HepG2 (cell line): ENCODE results near the gene EMC9. TPM values are rescaled to one million over a fixed set of nuclear protein-coding genes. Genes with fewer than 3 reads are reported as not detected.

Experiments used
- ARHGAP35 ChIP-seq: sonication (generic); formaldehyde crosslinking; IDR thresholded peaks from 2 replicates; pipeline ENCODE4 v1.9.0; 2022; ENCODE audit warnings: mild to moderate bottlenecking, inconsistent platforms, moderate library complexity, missing genetic modification reagents, borderline replicate concordance
- CCDC6 ChIP-seq: sonication (generic); formaldehyde crosslinking; IDR thresholded peaks from 2 replicates; pipeline ENCODE4 v1.8.1; 2022; ENCODE audit warnings: mild to moderate bottlenecking, missing genetic modification reagents, moderate library complexity
- FOXO4 ChIP-seq: sonication (generic); formaldehyde crosslinking; conservative IDR thresholded peaks from 2 replicates; pipeline ENCODE4 v1.8.1; 2023; ENCODE audit warnings: missing genetic modification reagents
- HNRNPUL1 ChIP-seq: fragments of 200-400 bp; formaldehyde crosslinking; IDR thresholded peaks from 2 replicates; pipeline ENCODE4 v1.6.1; 2017; ENCODE audit warnings: low read depth, mild to moderate bottlenecking, low read length, moderate library complexity
- HOXA3 ChIP-seq: sonication (generic); formaldehyde crosslinking; IDR thresholded peaks from 2 replicates; pipeline ENCODE4 v1.5.0; 2020; ENCODE audit warnings: missing genetic modification reagents
- MED13 ChIP-seq: sonication (generic); formaldehyde crosslinking; IDR thresholded peaks from 2 replicates; pipeline ENCODE4 v1.5.0; 2020; ENCODE audit warnings: missing genetic modification reagents
- NFYB ChIP-seq: sonication (generic); formaldehyde crosslinking; IDR thresholded peaks from 2 replicates; pipeline ENCODE4 v1.4.0; 2020; ENCODE audit warnings: missing genetic modification reagents
- SAP130 ChIP-seq: IDR thresholded peaks from 2 replicates; pipeline ENCODE4 v1.6.1; 2016; ENCODE audit warnings: low read depth
- SKIL ChIP-seq: sonication (generic); formaldehyde crosslinking; IDR thresholded peaks from 2 replicates; pipeline ENCODE4 v1.8.0; 2022; ENCODE audit warnings: missing genetic modification reagents, mild to moderate bottlenecking, moderate library complexity, borderline replicate concordance
- THRA ChIP-seq: sonication (generic); formaldehyde crosslinking; IDR thresholded peaks from 2 replicates; pipeline ENCODE4 v1.4.0; 2020; ENCODE audit warnings: missing genetic modification reagents, borderline replicate concordance
- USF2 ChIP-seq, 2 experiments: sonication (generic) in 1 of 2; formaldehyde crosslinking in 1 of 2; IDR thresholded peaks; 2 replicates each; pipeline versions ENCODE4 v1.5.1 to v1.6.1; 2011 to 2020; ENCODE audit warnings: borderline replicate concordance in 1 of 2, low read depth in 1 of 2, low read length in 1 of 2, mild to moderate bottlenecking in 1 of 2, missing genetic modification reagents in 1 of 2, moderate library complexity in 1 of 2
- WIZ ChIP-seq: sonication (generic); formaldehyde crosslinking; IDR thresholded peaks from 2 replicates; pipeline ENCODE4 v1.5.1; 2020; ENCODE audit warnings: mild to moderate bottlenecking, missing genetic modification reagents
- ZC3H4 ChIP-seq: sonication (generic); formaldehyde crosslinking; IDR thresholded peaks from 2 replicates; pipeline ENCODE4 v1.4.0; 2020; ENCODE audit warnings: missing genetic modification reagents, borderline replicate concordance
- ZNF260 ChIP-seq: sonication (generic); formaldehyde crosslinking; IDR thresholded peaks from 2 replicates; pipeline ENCODE4 v1.4.0; 2020; ENCODE audit warnings: missing genetic modification reagents, low read depth, mild to moderate bottlenecking, borderline replicate concordance
- ZNF282 ChIP-seq: fragments of 450-650 bp; IDR thresholded peaks from 2 replicates; pipeline ENCODE4 v1.6.1; 2018; ENCODE audit not compliant: partially characterized antibody
- ZNF329 ChIP-seq: sonication (generic); formaldehyde crosslinking; IDR thresholded peaks from 2 replicates; pipeline ENCODE4 v1.9.0; 2021; ENCODE audit warnings: low read depth, mild to moderate bottlenecking, missing genetic modification reagents
- ZNF619 ChIP-seq: sonication (generic); formaldehyde crosslinking; IDR thresholded peaks from 2 replicates; pipeline ENCODE4 v1.4.0; 2020; ENCODE audit warnings: mild to moderate bottlenecking, missing genetic modification reagents
- ZNF770 ChIP-seq: sonication (generic); formaldehyde crosslinking; IDR thresholded peaks from 2 replicates; pipeline ENCODE4 v1.5.0; 2020; ENCODE audit warnings: mild to moderate bottlenecking, missing genetic modification reagents
- ZSCAN12 ChIP-seq: sonication (generic); formaldehyde crosslinking; IDR thresholded peaks from 2 replicates; pipeline ENCODE4 v1.9.0; 2021; ENCODE audit warnings: mild to moderate bottlenecking, missing genetic modification reagents
- polyA plus RNA-seq, 8 experiments: library from polyadenylated mRNA; depleted of rRNA in 3 of 8; stranded (reverse) in 7 of 8; unstranded in 1 of 8; fragments of >200 nt; fragmentation: Illumina TruSeq in 4 of 8; extraction: Trizol in 4 of 8; gene quantifications; 2 replicates each; pipeline versions ENCODE4 v1.2.1 to v1.2.3, GENCODE V29; 2011 to 2016; ENCODE audit warnings: low read depth in 4 of 8, missing spikeins in 1 of 8, mixed read lengths in 1 of 8; ENCODE audit not compliant: insufficient read depth in 1 of 8
- total RNA-seq, 5 experiments: library from RNA; depleted of rRNA; stranded (reverse); fragments of >200 nt; fragmentation: Illumina TruSeq; extraction: Trizol; gene quantifications; 2 replicates each; pipeline ENCODE4 v1.2.3, GENCODE V29; 2016; ENCODE audit warnings: low read depth in 1 of 5

Gene EMC9
- total and polyA plus RNA-seq, 2 of the 13 experiments (the other 11 are each of a cell fraction or from before 2014, with no cell fraction given) = 60.5 to 78.7 TPM

- TF ChIP-seq THRA (CRISPR knock-in tag) (peak; percentile 89; the same call in 1 of the 2 replicates), ZNF770 (no peak), ZNF260 (no peak), USF2 (IDR thresholded peaks at IDR 0.05; ENCODE audit: low read depth, low read length) (no peak), USF2 (CRISPR knock-in tag; IDR thresholded peaks at IDR 0.05; ENCODE audit: borderline replicate concordance) (no peak), ARHGAP35 (CRISPR knock-in tag) (peak; percentile 95), SKIL (no peak), ZNF329 (CRISPR knock-in tag) (no peak), WIZ (no peak; the same call in 1 of the 2 replicates), MED13 (peak; percentile 82), HOXA3 (CRISPR knock-in tag) (peak; percentile 89), FOXO4 (CRISPR knock-in tag) (no peak), ZC3H4 (CRISPR knock-in tag) (no peak; the same call in 1 of the 2 replicates), SAP130 (CRISPR knock-in tag) (peak; percentile 97), ZNF282 (no peak), ZSCAN12 (CRISPR knock-in tag) (peak; percentile 73; the same call in 1 of the 2 replicates), ZNF619 (peak; percentile 61), HNRNPUL1 (peak; percentile 57; the same call in 1 of the 2 replicates), CCDC6 (no peak), NFYB (no peak)
These were observed 5.3 kb downstream of the EMC9 start, which contains the start of gene PSME1 (continued) for GRCh38 chr14:24135834-24136683.
